ENCODE measurements around the gene KCTD15. TPM values are rescaled to one million over a fixed set of nuclear protein-coding genes. Genes with fewer than 3 reads are reported as not detected.

KCTD15 gene
- total and polyA plus RNA-seq, 2 of the 4 experiments (the other 2 are of a cell fraction): 16.3 to 19.6 TPM

DNA sequence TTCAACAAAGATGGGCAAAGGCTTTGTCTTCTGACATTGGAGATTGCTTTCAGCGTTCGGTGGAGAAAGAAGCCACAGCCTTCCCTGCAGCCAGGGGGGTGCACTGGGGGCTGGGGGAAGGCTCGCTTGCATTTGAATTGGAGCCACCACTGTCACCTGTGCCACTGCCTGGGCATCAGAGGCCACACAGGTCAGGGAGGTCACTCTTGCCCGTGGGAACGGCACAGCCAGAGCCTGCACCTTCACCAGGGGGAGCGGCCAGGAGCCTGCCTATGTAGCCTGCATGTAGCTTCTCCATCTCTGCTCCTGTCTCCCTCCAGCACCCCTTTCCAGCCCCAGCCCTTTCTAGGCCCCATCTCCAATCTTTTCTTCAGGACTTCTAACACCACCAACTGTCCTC lies 43.7 kb upstream of the KCTD15 start:
- no peak overlapping the region for H3K9ac ChIP-seq (ENCODE audit: low read depth, low read length)
- no peak overlapping the region for H3K23ac ChIP-seq (ENCODE audit: low read depth, low read length)
- H3K27ac ChIP-seq (ENCODE audit: insufficient read depth, low read length): no peak overlapping the region
- no peak overlapping the region for H2AK9ac ChIP-seq (replicated peaks; ENCODE audit: low read depth, low read length, poor library complexity)
- no peak overlapping the region for H2BK15ac ChIP-seq (ENCODE audit: low read depth, low read length)
- no peak overlapping the region for H3K4me2 ChIP-seq (ENCODE audit: low read depth, low read length)
- no peak overlapping the region for H4K8ac ChIP-seq (ENCODE audit: low read depth in 2 of 2, low read length in 2 of 2)
- WGBS, 2 experiments (ENCODE audit: extremely low coverage in 2 of 2, insufficient read length in 1 of 2): 51% methylated on average over 3 of the region's 6 CpGs; no CpG with 5 or more reads in 1 of the 2 experiments
- H4K20me1 ChIP-seq (ENCODE audit: insufficient read depth, low read length): no peaks in the 10 kb centered on the region
- intact Hi-C loops (cut with micrococcal nuclease): no loop called here
- dilution Hi-C loops (cut with HindIII; ENCODE audit: low sequenced_read_pairs, unreplicated experiment): no loop called here
- H3K4me3 ChIP-seq (ENCODE audit: insufficient read depth, low read depth, low read length): no peak overlapping the region
- H3K56ac ChIP-seq (ENCODE audit: extremely low read depth, insufficient read depth, low read length): no peak overlapping the region
- no peak overlapping the region for H2AK5ac ChIP-seq (ENCODE audit: low read depth, low read length)
- DNase-seq (no peak), ATAC-seq (ENCODE audit: low read depth) (no peak)
- no peaks in the 10 kb centered on the region for H3K79me1 ChIP-seq (ENCODE audit: low read depth in 1 of 2, low read length in 2 of 2)
- in situ Hi-C loops (cut with MboI; ENCODE audit: low sequenced_read_pairs): no loop called here
- CTCF ChIA-PET: no interaction called here
- no peaks in the 10 kb centered on the region for H3K4me1 ChIP-seq (ENCODE audit: control insufficient read depth, insufficient read depth, low read length)
- H2BK120ac ChIP-seq (ENCODE audit: low read depth, low read length): no peak overlapping the region
- no peak overlapping the region for H2AFZ ChIP-seq (replicated peaks; ENCODE audit: low read length, poor library complexity)
- H3K27me3 ChIP-seq (ENCODE audit: control insufficient read depth, insufficient read depth, low read length): no peaks in the 10 kb centered on the region; the same call in 1 of the 2 replicates
- no peak for TF ChIP-seq CHD1 (IDR thresholded peaks at IDR 0.05; ENCODE audit: low read depth, low read length)
- TF ChIP-seq CEBPB (IDR thresholded peaks at IDR 0.05; ENCODE audit: low read depth, low read length): no peak
- no peak for TF ChIP-seq SMC3 (IDR thresholded peaks at IDR 0.05; ENCODE audit: low read depth, low read length)
- TF ChIP-seq, protein P1, sequence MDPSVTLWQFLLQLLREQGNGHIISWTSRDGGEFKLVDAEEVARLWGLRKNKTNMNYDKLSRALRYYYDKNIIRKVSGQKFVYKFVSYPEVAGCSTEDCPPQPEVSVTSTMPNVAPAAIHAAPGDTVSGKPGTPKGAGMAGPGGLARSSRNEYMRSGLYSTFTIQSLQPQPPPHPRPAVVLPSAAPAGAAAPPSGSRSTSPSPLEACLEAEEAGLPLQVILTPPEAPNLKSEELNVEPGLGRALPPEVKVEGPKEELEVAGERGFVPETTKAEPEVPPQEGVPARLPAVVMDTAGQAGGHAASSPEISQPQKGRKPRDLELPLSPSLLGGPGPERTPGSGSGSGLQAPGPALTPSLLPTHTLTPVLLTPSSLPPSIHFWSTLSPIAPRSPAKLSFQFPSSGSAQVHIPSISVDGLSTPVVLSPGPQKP (IDR thresholded peaks at IDR 0.05; ENCODE audit: borderline replicate concordance, low read depth, low read length): no peak
- TF ChIP-seq MAZ (IDR thresholded peaks at IDR 0.05; ENCODE audit: borderline replicate concordance, low read depth, low read length): no peak
- TF ChIP-seq, protein P2, sequence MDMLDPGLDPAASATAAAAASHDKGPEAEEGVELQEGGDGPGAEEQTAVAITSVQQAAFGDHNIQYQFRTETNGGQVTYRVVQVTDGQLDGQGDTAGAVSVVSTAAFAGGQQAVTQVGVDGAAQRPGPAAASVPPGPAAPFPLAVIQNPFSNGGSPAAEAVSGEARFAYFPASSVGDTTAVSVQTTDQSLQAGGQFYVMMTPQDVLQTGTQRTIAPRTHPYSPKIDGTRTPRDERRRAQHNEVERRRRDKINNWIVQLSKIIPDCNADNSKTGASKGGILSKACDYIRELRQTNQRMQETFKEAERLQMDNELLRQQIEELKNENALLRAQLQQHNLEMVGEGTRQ (IDR thresholded peaks at IDR 0.05; ENCODE audit: low read depth, low read length): no peak
- no peak for TF ChIP-seq MAFK (IDR thresholded peaks at IDR 0.05; ENCODE audit: low read depth, low read length)
- TF ChIP-seq RCOR1 (IDR thresholded peaks at IDR 0.05; ENCODE audit: insufficient replicate concordance, low read length): no peak
- TF ChIP-seq FOS (IDR thresholded peaks at IDR 0.05; ENCODE audit: low read depth, low read length): no peak
- TF ChIP-seq POLR2A (IDR thresholded peaks at IDR 0.05; ENCODE audit: low read depth, low read length): no peak
- TF ChIP-seq NFE2L2 (IDR thresholded peaks at IDR 0.05; ENCODE audit: low read depth, low read length): no peak
- TF ChIP-seq RAD21 (IDR thresholded peaks at IDR 0.05; ENCODE audit: low read length): no peak
- TF ChIP-seq MXI1 (IDR thresholded peaks at IDR 0.05; ENCODE audit: borderline replicate concordance, low read depth, low read length): no peak
- no peak for TF ChIP-seq RFX5 (IDR thresholded peaks at IDR 0.05; ENCODE audit: low read depth, low read length)
- TF ChIP-seq, protein P3, sequence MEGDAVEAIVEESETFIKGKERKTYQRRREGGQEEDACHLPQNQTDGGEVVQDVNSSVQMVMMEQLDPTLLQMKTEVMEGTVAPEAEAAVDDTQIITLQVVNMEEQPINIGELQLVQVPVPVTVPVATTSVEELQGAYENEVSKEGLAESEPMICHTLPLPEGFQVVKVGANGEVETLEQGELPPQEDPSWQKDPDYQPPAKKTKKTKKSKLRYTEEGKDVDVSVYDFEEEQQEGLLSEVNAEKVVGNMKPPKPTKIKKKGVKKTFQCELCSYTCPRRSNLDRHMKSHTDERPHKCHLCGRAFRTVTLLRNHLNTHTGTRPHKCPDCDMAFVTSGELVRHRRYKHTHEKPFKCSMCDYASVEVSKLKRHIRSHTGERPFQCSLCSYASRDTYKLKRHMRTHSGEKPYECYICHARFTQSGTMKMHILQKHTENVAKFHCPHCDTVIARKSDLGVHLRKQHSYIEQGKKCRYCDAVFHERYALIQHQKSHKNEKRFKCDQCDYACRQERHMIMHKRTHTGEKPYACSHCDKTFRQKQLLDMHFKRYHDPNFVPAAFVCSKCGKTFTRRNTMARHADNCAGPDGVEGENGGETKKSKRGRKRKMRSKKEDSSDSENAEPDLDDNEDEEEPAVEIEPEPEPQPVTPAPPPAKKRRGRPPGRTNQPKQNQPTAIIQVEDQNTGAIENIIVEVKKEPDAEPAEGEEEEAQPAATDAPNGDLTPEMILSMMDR (conservative IDR thresholded peaks at IDR 0.05; ENCODE audit: low read depth, low read length): no peak
- H3K4ac ChIP-seq (ENCODE audit: low read depth, low read length): no peak overlapping the region
- no TSS peak for BruUV-seq (replicated peaks)
- H2BK5ac ChIP-seq (ENCODE audit: low read depth, low read length, poor library complexity, severe bottlenecking): no peak overlapping the region
- H3K9me1 ChIP-seq (ENCODE audit: insufficient read depth, low read length): no peaks in the 10 kb centered on the region
- no peak overlapping the region for H3K18ac ChIP-seq (ENCODE audit: low read depth, low read length)
- H4K5ac ChIP-seq (ENCODE audit: low read depth, low read length): no peak overlapping the region
- H3K14ac ChIP-seq (replicated peaks; ENCODE audit: low read depth, low read length): no peak overlapping the region
- no peak overlapping the region for H2BK20ac ChIP-seq (ENCODE audit: low read depth, low read length)
- no peaks in the 10 kb centered on the region for H3K9me3 ChIP-seq (ENCODE audit: control insufficient read depth, insufficient read depth, low read length)
- POLR2A ChIA-PET (ENCODE audit: unreplicated experiment): no interaction called here
- no peak overlapping the region for H4K91ac ChIP-seq (ENCODE audit: insufficient read depth, low read depth, low read length)
- H3K36me3 ChIP-seq (ENCODE audit: control insufficient read depth, insufficient read depth, low read length): no peaks in the 10 kb centered on the region

Measured in IMR-90 (cell line).